IMR-90 (cell line): Measurements from ENCODE around the gene C11orf97. TPM values are rescaled to one million over a fixed set of nuclear protein-coding genes. Genes with fewer than 3 reads are reported as not detected.
"Not testable (repeated sequence)": the region's sequence is repeated elsewhere in the genome, so short reads cannot be mapped to it uniquely, and the experiment has no call there.

ENCODE experiments used
- ATAC-seq: fragments of 200-7000 bp; cut with Tn5 transposase; 2 replicates; pipeline ENCODE4 v1.9.1; 2020; ENCODE audit warnings: low read depth, mild to moderate bottlenecking, moderate library complexity
- BruUV-seq: library from RNA; stranded (reverse); fragments of 400-500 nt; replicated peaks from 2 replicates; lab custom pipeline; 2021; lab: Mats Ljungman, UMichigan
- CTCF ChIA-PET: fragments of 300-600 bp; formaldehyde crosslinking; extraction: SDS; loops from one replicate; lab custom pipeline; 2021; ENCODE audit warnings: antibody characterized with exemption; lab: Yijun Ruan, JAX
- POLR2A ChIA-PET: fragments of 300-600 bp; sonication (Branson Sonifier 250); formaldehyde crosslinking; loops from one replicate; lab custom pipeline; 2022; ENCODE audit warnings: antibody characterized with exemption; ENCODE audit not compliant: unreplicated experiment; lab: Charles Lee
- DNase-seq: peaks from one replicate; pipeline ENCODE4 v3.0.0; 2013
- H2AFZ ChIP-seq: replicated peaks from 2 replicates; pipeline ENCODE3; 2013; ENCODE audit warnings: low read length, mild to moderate bottlenecking; ENCODE audit not compliant: poor library complexity
- H2AK5ac ChIP-seq: 2 replicates; pipeline ENCODE4 v1.6.1; 2013; ENCODE audit warnings: low read depth, low read length, inconsistent platforms
- H2AK9ac ChIP-seq: replicated peaks from 2 replicates; pipeline ENCODE3; 2013; ENCODE audit warnings: mild to moderate bottlenecking, low read depth, low read length, moderate library complexity; ENCODE audit not compliant: poor library complexity
- H2BK120ac ChIP-seq: 2 replicates; pipeline ENCODE4 v1.6.1; 2013; ENCODE audit warnings: low read depth, low read length, inconsistent platforms
- H2BK15ac ChIP-seq: 3 replicates; pipeline ENCODE4 v1.6.1; 2013; ENCODE audit warnings: low read depth, low read length, inconsistent platforms
- H2BK20ac ChIP-seq: 2 replicates; pipeline ENCODE4 v1.6.1; 2013; ENCODE audit warnings: low read depth, mild to moderate bottlenecking, inconsistent platforms, low read length, moderate library complexity
- H2BK5ac ChIP-seq: 2 replicates; pipeline ENCODE4 v1.6.1; 2013; ENCODE audit warnings: mild to moderate bottlenecking, low read depth, low read length, inconsistent platforms; ENCODE audit not compliant: poor library complexity, severe bottlenecking
- H3K14ac ChIP-seq: replicated peaks from 2 replicates; pipeline ENCODE4 v1.6.1; 2013; ENCODE audit warnings: low read depth, low read length, inconsistent platforms
- H3K18ac ChIP-seq: 2 replicates; pipeline ENCODE4 v1.6.1; 2013; ENCODE audit warnings: low read depth, low read length, control low read depth
- H3K23ac ChIP-seq: 2 replicates; pipeline ENCODE4 v1.6.1; 2013; ENCODE audit warnings: low read depth, low read length, inconsistent platforms
- H3K27ac ChIP-seq: 2 replicates; pipeline ENCODE4 v1.5.1; 2013; ENCODE audit warnings: mild to moderate bottlenecking, control low read depth, low read length; ENCODE audit not compliant: insufficient read depth
- H3K27me3 ChIP-seq: 2 replicates; pipeline ENCODE4 v1.6.1; 2013; ENCODE audit warnings: low read length; ENCODE audit not compliant: control insufficient read depth, insufficient read depth
- H3K36me3 ChIP-seq: 2 replicates; pipeline ENCODE4 v1.6.1; 2013; ENCODE audit warnings: low read length, mixed read lengths; ENCODE audit not compliant: control insufficient read depth, insufficient read depth
- H3K4ac ChIP-seq: 2 replicates; pipeline ENCODE4 v1.6.1; 2013; ENCODE audit warnings: low read depth, low read length, inconsistent platforms
- H3K4me1 ChIP-seq: 2 replicates; pipeline ENCODE4 v1.6.1; 2013; ENCODE audit warnings: low read length, mixed read lengths; ENCODE audit not compliant: control insufficient read depth, insufficient read depth
- H3K4me2 ChIP-seq: 2 replicates; pipeline ENCODE4 v1.6.1; 2013; ENCODE audit warnings: low read depth, mild to moderate bottlenecking, control low read depth, low read length, moderate library complexity
- H3K4me3 ChIP-seq: 2 replicates; pipeline ENCODE4 v1.5.1; 2013; ENCODE audit warnings: low read depth, mild to moderate bottlenecking, control low read depth, low read length, moderate library complexity; ENCODE audit not compliant: insufficient read depth
- H3K56ac ChIP-seq: 2 replicates; pipeline ENCODE4 v1.6.1; 2013; ENCODE audit warnings: low read length, inconsistent platforms; ENCODE audit not compliant: insufficient read depth; ENCODE audit errors: extremely low read depth
- H3K79me1 ChIP-seq, 2 experiments: 2 replicates each; pipeline ENCODE4 v1.6.1; 2013; ENCODE audit warnings: low read length in 2 of 2, inconsistent platforms in 1 of 2, low read depth in 1 of 2
- H3K9ac ChIP-seq: 2 replicates; pipeline ENCODE4 v1.6.1; 2013; ENCODE audit warnings: low read depth, low read length, control low read depth
- H3K9me1 ChIP-seq: 2 replicates; pipeline ENCODE4 v1.6.1; 2013; ENCODE audit warnings: low read length, inconsistent platforms; ENCODE audit not compliant: insufficient read depth
- H3K9me3 ChIP-seq: 2 replicates; pipeline ENCODE4 v1.6.1; 2013; ENCODE audit warnings: low read length; ENCODE audit not compliant: control insufficient read depth, insufficient read depth
- H4K20me1 ChIP-seq: 2 replicates; pipeline ENCODE4 v1.6.1; 2013; ENCODE audit warnings: low read length, inconsistent platforms; ENCODE audit not compliant: insufficient read depth
- H4K5ac ChIP-seq: 2 replicates; pipeline ENCODE4 v1.6.1; 2013; ENCODE audit warnings: mild to moderate bottlenecking, low read depth, low read length, control low read depth
- H4K8ac ChIP-seq, 2 experiments: 2 replicates each; pipeline ENCODE4 v1.6.1; 2013; ENCODE audit warnings: low read depth in 2 of 2, low read length in 2 of 2, control low read depth in 1 of 2, inconsistent platforms in 1 of 2
- H4K91ac ChIP-seq: 2 replicates; pipeline ENCODE4 v1.6.1; 2013; ENCODE audit warnings: low read depth, low read length, inconsistent platforms; ENCODE audit not compliant: insufficient read depth
- WGBS, 2 experiments: methylation state at CpG; one replicate each; pipeline versions ENCODE4 v1.1.5 to v1.1.7; 2013; ENCODE audit warnings: missing lambda C conversion rate in 2 of 2; ENCODE audit not compliant: insufficient read length in 1 of 2; ENCODE audit errors: extremely low coverage in 2 of 2; 5-methylcytosine and 5-hydroxymethylcytosine counted together
- dilution Hi-C: fragments of 300-500 bp; cut with HindIII; formaldehyde crosslinking; loops from one replicate; pipeline ENCODE4 v1.14.3; 2018; ENCODE audit warnings: low sequenced_read_pairs; ENCODE audit not compliant: unreplicated experiment
- in situ Hi-C: fragments of 300-500 bp; cut with MboI; formaldehyde crosslinking; loops from 3 replicates; pipeline ENCODE4 v1.14.3; 2019; ENCODE audit warnings: low sequenced_read_pairs, inconsistent platforms, mixed read lengths
- intact Hi-C: fragments of 100-400 bp; cut with micrococcal nuclease; formaldehyde crosslinking; loops from 2 replicates; pipeline ENCODE4 v1.10.0; 2022
- polyA plus RNA-seq, 3 experiments: library from polyadenylated mRNA; depleted of rRNA; stranded (reverse); fragments of >200 nt; gene quantifications; 2 replicates each; pipeline ENCODE4 v1.2.3, GENCODE V29; 2012; ENCODE audit warnings: low replicate concordance in 1 of 3
- total RNA-seq: library from RNA; depleted of rRNA; stranded (reverse); fragments of >200 nt; gene quantifications from 2 replicates; pipeline ENCODE4 v1.2.3, GENCODE V29; 2012

The C11orf97 gene
- total and polyA plus RNA-seq, 2 of the 4 experiments (the other 2 are of a cell fraction), result not detected

GRCh38 chr11:94572975-94573374, 60.7 kb downstream of the C11orf97 start:
- H3K4me2 ChIP-seq, H4K8ac ChIP-seq, H3K23ac ChIP-seq, H3K9me1 ChIP-seq, H3K18ac ChIP-seq, intact Hi-C loops, H3K27ac ChIP-seq, BruUV-seq, H3K9me3 ChIP-seq, H2AFZ ChIP-seq, H3K9ac ChIP-seq, DNase-seq, H3K4me1 ChIP-seq, H2BK5ac ChIP-seq, H2BK15ac ChIP-seq, H3K27me3 ChIP-seq, dilution Hi-C loops, H2BK20ac ChIP-seq, H3K4me3 ChIP-seq, H3K36me3 ChIP-seq, POLR2A ChIA-PET, H3K4ac ChIP-seq, H4K91ac ChIP-seq, H3K14ac ChIP-seq, H2BK120ac ChIP-seq, H4K5ac ChIP-seq, H4K20me1 ChIP-seq, H2AK5ac ChIP-seq, H3K56ac ChIP-seq, H3K79me1 ChIP-seq, H2AK9ac ChIP-seq, ATAC-seq: not testable (repeated sequence)
- no CpG with 5 or more reads among the region's 2 CpGs for WGBS, 2 experiments
- CTCF ChIA-PET, result interaction anchor here (0.6 to 0.7 kb wide), 2 partner anchors 55 to 1109 kb away, joined by 3 read pairs; no protein-coding TSS in a partner anchor
- in situ Hi-C loops, result loop anchor here (10.0 kb wide), 1 partner anchor 48 kb away; no protein-coding TSS in a partner anchor
